H1 (cell line): Measurements from ENCODE around the gene IFT122. TPM values are rescaled to one million over a fixed set of nuclear protein-coding genes. Genes with fewer than 3 reads are reported as not detected.

Source experiments
- ATF3 ChIP-seq: IDR thresholded peaks from 2 replicates; pipeline ENCODE4 v1.6.1; 2011; ENCODE audit warnings: low read depth, mild to moderate bottlenecking, low read length; ENCODE audit not compliant: insufficient read depth
- BRCA1 ChIP-seq: IDR thresholded peaks from 2 replicates; pipeline ENCODE4 v1.6.1; 2012; ENCODE audit warnings: low read depth, low read length, improper control_type of control experiment
- GABPA ChIP-seq: IDR thresholded peaks from 2 replicates; pipeline ENCODE4 v1.6.1; 2011; ENCODE audit warnings: mild to moderate bottlenecking, low read length, moderate library complexity, borderline replicate concordance; ENCODE audit not compliant: insufficient read depth
- KDM1A ChIP-seq: fragments of 200-600, 300-600 bp; sonication (generic); IDR thresholded peaks from 2 replicates; pipeline ENCODE4 v1.7.1; 2016; ENCODE audit warnings: mild to moderate bottlenecking, low read length, borderline replicate concordance
- MAFK ChIP-seq: IDR thresholded peaks from 2 replicates; pipeline ENCODE4 v1.6.1; 2012; ENCODE audit warnings: low read depth, mild to moderate bottlenecking, improper control_type of control experiment, low read length
- SRF ChIP-seq: IDR thresholded peaks from 2 replicates; pipeline ENCODE4 v1.6.1; 2011; ENCODE audit warnings: mild to moderate bottlenecking, low read depth, low read length, moderate library complexity
- ZNF274 ChIP-seq: IDR thresholded peaks from 2 replicates; pipeline ENCODE4 v1.7.0; 2012; ENCODE audit warnings: low read length, borderline replicate concordance; ENCODE audit errors: extremely low read depth
- polyA plus RNA-seq, 7 experiments: library from polyadenylated mRNA; depleted of rRNA in 3 of 7; stranded (reverse) in 5 of 7; unstranded in 2 of 7; fragments of >200 nt in 5 of 7; fragments of 200-250 nt in 2 of 7; gene quantifications; 1 replicate in 5 of 7; 2 replicates in 1 of 7; 4 replicates in 1 of 7; pipeline versions ENCODE4 v1.2.1 to v1.2.3, GENCODE V29; 2011 to 2013; ENCODE audit warnings: missing spikeins in 2 of 7, mixed read lengths in 2 of 7
- total RNA-seq: library from RNA; stranded (reverse); fragmentation: NEBNext Ultra II Directional; extraction: Animal tissue kit (Norgen Biotek cat#: 25700); gene quantifications from 2 replicates; pipeline ENCODE4 v1.2.1, GENCODE V29; 2021

IFT122 gene
- total and polyA plus RNA-seq, 2 of the 8 experiments (the other 6 are each of a cell fraction or from before 2014, with no cell fraction given), result 23.7 to 25.1 TPM

- TF ChIP-seq MAFK, result no peak
- TF ChIP-seq ATF3, result no peak
- TF ChIP-seq SRF, result no peak
- TF ChIP-seq ZNF274, result no peak
- no peak for TF ChIP-seq BRCA1
- TF ChIP-seq KDM1A, result no peak
- no peak for TF ChIP-seq GABPA
Observed at GRCh38 chr3:129404130-129404529, 35.9 kb upstream of the IFT122 start (continued).
